Esophagus mucosa (tissue), 1 donor: Measurements from ENCODE around the gene TES. TPM values are rescaled to one million over a fixed set of nuclear protein-coding genes. Genes with fewer than 3 reads are reported as not detected.

Experiments
- ATAC-seq: fragments of 200-7000 bp; cut with Tn5 transposase; one replicate; pipeline ENCODE4 v1.9.1; 2020
- total RNA-seq: library from RNA; stranded (reverse); gene quantifications from one replicate; pipeline ENCODE4 v1.2.4, GENCODE V29; 2023
- donor health status: DM: yes; HTN: yes; CAD: no.

TES gene
- total RNA-seq, 1 donor from 2014 or later, result 52.9 TPM

DNA sequence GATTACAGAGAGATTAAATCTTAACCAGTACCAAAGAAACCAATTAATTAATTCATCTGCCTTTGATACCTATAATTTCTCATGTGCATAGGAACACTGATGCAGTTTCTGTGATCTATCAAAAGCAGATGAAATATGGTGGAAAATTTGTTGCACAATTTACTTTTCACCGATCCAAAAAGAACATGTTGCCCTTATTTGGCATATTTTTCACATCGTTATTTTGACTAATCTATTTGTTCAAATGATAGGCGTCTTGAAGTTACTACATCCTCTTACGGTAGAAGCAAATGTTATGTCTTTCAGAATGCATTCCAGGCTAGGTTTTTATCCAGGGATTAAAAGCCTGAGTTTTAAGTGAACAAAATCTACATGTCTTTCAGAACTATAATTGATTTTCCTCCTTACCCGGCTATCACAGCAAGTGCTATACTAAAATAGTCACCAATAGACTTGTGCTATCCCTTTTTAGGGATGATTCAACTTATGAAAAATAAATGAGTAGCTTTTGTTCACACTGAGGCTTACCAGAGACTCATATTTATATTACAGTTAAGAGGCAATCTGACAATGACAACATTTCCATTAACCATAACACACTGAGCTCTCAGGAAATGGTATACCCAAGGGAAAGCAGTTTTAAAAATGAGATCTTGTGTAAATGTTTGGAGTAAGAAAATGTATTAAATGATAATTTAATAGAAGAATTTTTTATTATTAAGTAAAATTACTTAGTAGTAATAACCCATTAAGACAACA, 16.8 kb upstream of the TES start:
- ATAC-seq, result no peak

DNA sequence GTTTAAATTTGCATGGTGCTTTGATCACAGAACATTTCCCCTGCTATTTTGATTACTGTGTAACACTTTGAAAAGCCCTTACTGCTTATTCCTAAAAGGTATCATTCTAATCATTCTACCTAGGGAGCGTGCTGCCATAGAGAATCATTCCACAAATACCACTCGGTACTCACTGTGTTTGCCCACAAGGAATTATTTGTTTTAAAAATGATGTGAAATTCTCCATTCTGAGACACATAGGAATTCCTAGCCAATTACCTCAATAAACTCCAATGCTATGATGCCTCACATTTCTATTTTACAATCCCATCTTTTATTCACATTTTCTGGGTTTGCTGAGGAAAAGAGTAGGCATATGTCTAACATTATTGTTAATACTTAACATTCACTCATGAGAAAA, 16.2 kb upstream of the TES start:
- ATAC-seq, result no peak

DNA sequence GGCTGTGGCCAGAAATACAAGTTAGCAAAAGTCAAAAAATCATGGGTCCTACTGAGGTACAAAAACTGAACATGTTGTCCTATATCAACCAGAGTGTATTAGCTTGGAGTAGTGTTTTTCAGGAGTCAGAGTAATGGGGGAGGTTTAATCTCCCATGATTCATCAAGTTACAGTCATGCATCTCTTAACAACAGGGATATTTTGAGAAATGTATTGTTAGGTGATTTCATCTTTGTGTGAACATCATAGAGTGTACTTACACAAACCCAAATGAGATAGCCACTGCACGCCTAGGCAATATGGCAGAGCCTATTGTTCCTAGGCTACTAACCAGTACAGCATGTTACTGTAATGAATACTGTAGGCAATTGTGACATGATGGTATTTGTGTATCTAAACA, 14.9 kb upstream of the TES start:
- no peak for ATAC-seq

DNA sequence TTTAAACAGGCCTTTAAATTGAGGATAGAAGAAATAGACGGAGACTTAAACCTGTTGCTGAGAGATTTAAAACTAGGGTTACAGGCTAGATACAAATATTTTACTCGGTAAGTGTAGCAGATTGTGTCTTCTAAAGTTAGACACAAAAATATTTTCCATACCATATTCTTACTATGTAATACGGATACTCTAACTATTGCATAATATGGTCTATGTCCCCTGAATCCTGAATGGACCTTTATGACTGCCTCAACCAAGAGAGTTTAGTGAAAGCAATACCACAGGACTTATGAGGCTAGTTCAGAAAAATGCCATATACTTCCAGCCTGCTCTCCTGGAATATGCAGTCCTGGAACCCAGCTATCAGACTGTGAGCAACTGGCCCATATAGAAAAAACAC, 13.4 kb upstream of the TES start:
- ATAC-seq, result no peak

DNA sequence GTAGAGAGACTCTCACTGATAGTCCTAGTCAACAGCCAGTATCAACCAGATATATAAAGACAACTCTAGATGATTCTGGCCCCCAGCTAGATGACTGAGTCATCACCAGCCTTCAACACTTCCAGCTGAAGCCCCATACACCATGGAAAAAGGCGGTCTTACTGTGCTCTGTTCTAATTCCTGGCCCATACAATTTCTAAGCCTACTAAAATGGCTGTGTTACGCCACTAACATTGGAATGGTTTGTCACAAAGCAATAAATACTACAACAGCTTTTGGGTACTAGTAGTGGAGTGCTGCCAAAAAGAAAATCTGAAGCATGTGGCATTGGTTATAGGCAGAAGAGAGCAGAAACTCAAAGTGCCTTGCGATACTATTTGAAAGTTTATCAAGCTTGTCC, 13.0 kb upstream of the TES start:
- ATAC-seq, result no peak

DNA sequence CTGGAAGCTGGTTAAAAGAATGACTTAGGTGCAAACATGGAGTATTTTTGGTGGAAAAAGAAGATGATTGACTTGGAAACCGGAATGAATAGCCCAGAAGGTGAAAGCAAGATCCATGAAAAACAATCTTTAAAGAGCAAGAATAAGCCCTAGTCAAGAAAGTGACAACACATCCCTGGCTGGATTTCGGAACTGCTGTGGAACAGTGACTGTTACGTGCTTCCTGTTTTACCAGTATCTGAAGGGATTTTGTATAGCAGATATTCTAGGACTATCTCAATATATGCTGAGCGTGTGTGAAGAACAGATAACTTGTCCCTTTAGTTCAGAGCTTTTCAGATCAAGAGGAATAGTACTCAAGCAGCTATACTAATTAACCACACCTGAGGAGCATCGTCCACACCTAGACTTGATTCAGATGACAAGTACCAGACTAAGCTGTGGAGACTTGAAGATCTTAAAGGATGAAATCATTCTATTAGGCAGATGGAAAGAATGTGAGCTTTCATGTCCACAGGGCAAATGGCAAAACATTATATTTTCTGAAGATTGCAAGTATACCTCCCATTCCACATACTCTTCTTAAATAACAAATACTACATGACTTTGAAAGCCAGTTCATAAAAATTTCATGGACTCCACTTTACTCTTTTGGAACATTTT, 11.5 kb upstream of the TES start:
- no peak for ATAC-seq

DNA sequence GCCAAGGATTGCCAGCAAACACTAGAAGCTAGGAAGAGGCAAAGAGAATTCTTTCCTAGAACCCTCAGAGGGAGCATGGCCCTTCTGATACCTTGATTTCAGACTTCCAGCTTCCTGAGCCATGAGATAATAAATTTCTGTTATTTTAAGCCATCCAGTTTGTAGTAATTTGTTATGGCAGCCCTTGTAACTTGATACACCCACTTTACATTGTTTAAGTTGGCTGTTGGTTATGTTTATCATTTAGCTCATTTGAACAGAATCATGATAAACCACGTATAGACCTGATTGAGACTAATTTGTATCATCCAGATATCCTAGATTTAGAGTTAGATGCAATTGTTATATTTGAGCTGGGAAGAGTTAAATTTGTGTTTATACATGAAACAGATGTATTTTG, 9.4 kb upstream of the TES start:
- no peak for ATAC-seq

DNA sequence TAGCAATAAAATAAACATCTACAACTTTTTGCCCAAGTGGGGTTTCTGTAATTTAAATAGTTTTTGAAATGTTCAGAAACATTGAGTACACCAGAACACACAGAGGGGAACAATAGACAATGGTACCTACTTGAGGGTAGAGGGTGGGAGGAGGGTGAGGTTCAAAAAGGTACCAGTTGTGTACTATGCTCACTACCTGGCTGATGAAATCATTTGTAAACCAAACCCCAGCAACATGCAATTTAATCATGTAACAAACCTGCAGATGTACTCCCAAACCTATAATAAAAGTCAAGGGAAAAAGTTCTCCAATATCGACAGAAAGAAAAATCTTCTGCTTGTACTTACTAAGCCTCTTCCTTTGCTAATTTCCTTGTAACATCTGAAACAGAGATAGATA, 4.2 kb upstream of the TES start:
- no peak for ATAC-seq

DNA sequence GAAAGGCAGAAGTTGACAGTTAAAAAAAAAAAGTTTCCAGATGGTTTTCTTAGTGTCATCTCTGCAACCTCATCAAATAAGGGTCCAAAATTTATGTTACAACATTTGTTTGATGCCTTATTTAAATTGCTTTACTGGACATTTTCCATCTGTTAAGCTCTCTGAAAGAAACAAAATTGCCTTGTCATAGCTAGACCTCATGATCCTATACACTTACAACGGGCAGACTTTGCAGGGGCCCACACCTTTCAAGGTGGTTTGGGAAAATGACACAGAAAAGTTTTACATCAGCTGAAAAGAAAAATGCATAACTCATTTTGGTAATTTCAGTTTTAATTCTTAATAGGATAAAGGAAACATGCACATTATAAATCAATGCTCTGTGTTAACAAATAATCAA, 1.4 kb upstream of the TES start:
- no peak for ATAC-seq

DNA sequence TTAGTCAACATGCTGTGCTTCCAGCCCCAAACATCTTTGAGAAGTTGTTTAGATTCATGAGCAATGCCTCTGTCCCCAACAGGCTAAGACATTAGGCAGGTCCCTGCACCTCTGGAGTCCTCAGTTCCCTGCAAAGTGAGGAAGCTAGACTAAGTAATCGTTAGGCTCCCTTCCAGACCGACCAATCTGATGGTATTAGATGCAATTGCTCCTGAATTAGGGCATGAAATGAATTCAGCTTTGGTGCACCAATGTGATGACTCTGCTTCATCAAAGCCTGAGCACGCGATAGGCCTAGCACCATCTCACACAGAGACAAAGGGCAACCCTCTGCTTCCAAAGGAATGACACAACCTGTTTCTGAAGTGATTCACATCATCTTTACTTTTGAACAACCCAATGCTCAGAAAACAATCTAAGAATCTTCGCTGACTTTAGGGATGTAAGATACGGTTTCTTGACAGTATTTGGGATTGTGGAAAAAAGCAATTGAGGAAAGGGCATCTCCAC, 723 bp upstream of the TES start:
- no peak for ATAC-seq

DNA sequence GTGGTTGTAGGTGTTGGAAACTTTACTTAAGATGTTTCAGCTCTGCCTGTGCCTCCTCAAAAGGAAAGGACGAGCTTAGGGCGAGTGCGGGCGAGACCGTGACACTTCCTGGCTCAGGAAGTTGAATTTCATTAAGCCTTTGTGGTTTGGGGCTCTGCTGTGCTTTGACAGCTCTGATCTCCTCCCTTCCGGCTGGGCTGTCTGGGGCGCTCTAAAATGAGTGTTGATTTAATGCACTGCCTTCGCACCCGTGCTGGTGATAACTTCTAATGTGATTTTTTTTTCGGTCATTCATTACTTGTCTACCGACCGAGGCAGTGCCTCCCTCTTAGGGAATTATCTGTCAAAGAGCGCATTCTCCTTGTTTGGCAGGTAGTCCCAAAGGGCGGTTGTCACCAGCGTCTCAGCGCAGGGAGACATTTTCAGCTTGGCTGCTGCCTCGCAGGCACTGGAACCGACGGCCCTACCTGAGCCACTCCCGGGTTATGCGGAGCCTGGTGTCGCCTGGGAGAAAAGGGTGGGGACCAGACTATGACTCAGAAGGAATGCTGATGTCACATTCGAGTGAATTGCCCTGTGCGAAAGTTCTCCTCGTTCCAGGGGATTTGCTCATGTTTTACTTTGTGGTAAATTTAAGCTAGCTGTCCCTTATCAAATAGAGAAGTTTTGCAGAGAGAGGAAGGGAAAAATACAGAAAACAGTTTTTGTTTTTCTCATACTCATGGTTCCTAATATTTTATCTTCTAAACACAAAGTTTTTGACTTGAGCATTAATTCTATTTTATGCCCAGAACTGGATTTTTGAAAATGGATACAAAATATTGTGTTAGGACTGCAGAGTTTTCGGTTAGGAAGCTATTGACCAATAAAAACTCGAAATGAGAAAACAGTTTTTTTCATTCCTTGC, 920 bp downstream of the TES start:
- ATAC-seq, result peak; percentile 95

DNA sequence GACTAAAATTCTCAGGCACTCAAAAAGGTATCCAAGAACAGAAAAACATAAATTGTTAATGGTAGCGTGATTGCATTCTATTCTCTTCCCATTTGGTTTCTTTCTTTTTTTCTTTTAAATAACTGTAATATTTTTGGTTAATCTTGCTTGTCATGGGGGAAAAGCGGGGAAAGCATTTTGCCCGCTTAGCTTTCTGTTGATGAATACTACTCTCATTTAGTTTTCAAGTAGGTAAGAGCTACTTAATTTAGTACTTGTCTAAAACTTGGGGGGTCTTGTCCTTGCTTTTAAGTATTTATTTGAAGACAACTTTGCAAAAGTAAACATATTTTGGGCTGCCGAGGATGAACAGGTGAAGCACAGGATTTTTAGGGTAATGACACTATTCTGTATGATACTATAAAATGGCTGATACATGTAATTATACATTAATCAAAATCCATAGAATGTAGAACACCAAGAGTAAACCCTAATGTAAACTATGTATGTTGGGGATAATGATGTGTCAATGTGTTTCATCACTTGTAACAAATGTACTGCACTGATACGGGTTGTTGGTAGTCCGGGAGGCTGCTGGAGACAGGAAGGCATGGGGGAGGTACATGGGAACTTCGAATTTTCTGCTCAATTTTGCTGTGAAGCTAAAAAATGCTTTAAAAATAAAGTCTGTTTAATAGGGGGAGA, 1.7 kb downstream of the TES start:
- ATAC-seq, result no peak

DNA sequence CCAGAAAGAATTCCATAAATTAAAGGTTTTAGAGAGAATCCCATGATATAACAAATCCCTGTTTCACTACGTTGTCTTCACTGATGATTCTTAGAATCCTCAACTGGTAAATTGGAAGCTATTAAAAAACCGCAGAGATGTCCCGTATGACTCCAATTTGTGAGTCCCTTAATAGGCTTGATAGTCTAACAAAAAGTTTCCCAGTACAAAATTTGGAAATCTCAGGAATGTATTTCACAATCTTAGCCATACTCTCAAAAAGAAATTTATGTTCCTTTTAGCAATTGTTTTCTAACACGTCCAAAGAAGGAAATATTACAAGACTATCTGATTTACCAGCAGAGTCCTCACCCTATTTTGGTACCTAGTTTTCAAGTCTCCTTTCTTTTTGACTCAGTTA, 2.5 kb downstream of the TES start:
- ATAC-seq, result no peak

DNA sequence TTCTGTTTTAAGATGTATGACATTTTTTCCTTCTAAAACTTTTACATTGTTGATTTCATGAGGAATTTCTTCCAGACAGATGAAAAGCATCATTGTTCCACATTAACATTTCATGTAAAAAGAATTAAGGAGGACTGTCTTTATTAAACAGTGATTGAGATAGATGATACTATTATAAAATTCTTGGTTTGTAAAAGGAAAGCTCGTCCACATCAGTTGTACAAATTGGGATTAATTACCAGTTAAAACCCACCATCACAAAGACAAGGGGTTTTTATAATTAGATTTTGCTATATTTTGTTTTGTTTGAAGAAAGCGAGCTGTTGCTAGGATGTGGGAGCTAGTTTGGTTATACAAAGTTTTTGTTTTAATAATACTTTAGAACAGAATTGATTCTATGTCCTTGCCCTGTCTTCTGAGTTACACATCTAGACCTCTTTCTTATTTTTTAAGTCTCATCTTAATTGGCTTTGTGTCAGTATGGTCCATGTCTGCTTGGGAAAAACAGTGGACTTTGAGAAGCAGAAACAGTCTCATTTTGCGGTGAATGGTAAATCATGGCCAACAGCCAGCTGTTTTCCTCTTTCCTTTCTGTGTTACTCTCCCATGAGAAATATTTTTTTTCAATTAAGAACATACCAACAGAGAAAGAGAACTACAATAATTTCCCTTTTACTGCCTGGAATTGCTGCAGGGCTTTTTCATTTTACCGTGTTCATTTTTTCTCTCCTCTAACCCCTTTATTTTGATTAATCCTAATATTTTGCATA, 3.2 kb downstream of the TES start:
- no peak for ATAC-seq

DNA sequence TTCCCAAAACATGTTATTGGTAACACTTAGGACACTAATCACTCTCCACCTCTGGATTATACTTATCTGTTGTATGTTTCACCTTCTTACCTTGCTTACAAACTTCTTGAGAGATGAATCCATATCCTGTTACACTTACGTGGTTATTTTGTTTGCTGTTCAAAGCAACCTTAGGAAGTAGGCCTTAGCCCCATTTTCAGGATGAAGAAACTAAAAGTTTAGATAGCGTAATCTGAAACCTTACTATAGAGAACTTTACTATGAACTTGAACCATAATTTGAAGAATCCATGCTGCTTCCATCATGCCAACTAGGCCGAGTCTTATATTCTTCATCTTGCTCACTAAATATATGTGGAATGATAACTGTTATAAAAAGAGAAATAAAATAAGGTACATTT, 4.6 kb downstream of the TES start:
- no peak for ATAC-seq

DNA sequence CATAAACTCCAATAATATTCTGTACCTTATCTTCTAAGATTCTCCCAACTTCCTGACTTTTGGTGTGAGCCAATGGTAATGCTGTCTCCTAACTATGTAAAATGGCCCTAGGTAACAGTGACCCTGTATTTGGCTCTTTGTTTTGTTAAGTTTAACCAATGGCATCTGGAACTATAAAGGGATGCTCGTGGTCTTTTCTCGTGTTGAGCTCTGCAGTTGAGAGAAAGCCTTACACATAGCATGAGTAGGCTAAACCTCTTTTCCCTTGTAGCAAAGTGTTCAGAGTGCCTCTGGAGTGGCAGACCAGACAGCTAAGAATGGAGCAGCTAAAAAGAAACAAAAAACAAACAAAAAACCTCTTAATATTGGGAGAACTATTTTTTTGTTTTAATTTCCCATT, 5.2 kb downstream of the TES start:
- no peak for ATAC-seq

DNA sequence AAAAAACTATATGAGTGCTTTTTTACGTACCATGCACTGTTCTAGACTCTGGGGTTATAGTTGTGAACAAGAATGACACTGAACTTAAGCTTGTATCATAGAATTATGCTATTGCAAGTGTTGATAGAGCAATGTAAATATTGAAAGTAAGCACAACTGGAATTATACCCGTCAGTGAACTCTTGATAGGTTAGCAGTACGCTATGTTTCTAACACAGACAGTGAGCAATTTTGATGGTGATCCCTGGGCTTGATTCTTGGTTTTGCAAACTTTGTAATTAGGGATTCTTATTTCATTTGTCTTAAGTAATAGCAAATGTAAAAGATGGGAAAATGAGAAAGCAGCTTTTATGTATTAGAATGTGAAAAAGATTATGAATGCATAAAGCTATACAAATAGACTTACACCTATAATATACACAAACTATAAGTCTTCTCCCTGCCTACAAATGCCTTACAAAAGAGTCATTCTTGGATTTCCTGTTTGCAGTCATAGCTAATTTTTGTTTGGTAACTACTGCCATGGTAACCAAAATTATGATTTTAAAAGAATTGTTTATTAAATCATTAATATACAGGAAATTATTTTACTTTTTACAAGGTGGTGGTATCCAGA, 6.7 kb downstream of the TES start:
- ATAC-seq, result peak; percentile 50

DNA sequence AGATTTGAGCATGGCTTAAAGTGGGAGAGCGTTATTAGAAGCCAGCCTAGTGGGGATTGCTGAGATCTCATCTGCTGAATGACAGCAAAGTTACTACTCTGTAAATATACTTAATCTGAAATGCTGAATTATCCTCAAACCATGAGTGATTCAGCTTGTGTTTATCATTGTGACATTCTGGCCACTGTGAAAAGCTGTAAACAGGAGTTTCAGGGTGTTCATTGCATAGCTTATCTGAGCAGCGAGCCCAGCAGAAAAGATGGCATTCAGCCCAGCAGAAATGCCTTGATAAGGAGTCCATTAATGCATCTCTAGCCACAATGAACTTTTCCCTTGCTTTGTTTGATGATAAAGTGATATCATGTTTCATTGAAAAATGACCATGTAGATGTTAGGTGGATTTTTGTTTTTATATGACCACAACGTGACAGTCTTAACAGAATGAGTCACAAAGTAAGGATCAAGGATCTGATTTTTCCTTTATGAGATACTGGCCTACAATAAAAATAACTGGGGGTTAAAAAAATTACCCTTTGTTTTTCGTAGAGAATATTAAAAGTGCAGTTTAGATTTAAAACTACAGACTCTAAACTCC, 7.8 kb downstream of the TES start:
- no peak for ATAC-seq

DNA sequence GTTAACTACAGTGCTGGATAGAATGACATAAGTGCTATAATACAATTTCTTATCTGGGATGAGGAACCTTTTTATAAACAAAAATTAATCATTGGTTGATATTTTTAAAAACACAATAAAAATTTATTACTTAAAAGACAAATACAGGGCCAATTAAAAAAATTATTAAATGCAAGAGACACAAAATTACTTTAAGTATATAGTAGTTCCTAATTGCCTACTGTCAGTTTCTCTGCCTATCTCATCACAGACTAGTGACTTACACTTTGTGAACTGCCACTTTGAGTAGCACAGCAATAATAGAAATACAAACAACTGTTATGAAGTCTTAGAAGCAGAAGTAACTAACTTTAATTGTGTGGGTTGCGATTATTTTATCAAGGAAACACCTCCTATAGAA, 8.4 kb downstream of the TES start:
- ATAC-seq, result no peak

DNA sequence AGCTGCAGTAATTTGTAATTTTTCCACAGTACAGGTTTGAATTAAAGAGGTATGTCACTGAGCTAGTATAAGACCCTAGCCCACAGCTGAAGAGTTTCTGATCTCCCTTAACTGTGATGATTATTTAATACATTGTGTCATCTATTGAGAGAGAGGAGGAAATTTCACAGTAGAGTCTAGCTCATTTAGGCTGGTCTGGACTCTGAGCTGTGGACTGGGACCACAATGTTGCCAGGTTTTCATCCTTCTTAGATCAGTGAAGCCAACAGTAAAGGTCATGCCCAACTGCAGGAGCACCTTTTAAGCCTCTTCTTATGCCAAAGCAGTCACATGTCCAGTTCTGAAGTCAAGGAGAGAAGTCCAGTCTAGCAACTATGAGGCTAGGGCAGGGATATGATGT, 8.9 kb downstream of the TES start:
- ATAC-seq, result no peak

DNA sequence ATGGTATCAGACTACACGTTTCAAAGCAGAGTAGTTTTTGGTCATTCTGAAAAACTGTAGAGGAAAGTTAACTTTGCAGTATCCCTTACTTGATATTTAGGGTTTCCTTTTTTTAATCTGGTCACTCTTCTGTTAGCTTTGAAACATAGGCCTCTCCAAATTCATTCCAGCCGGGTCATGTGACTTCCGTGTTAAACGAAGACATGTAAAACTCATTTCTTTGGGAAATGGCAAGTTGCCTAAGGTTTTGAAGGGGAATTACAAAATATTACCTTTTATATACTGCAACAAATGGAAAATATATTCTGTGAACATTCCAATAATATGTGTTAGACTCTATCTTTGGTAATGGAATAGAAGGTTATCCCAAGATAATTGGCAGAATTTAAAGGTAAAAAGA, 9.5 kb downstream of the TES start:
- ATAC-seq, result no peak
